Activated CD4-positive, alpha-beta T cell treated with anti-CD3 and anti-CD28 coated beads for 1 hour (primary cell): ENCODE results near the gene NFIA.

Experiments
- DNase-seq: peaks from one replicate; pipeline ENCODE4 v3.0.0-alpha.2; 2020

The NFIA gene

GRCh38 chr1:61420243-61420642, 337.9 kb downstream of the NFIA start:
- DNase-seq, result no peak

GRCh38 chr1:61420909-61421835, 338.8 kb downstream of the NFIA start:
- DNase-seq, result no peak

- DNase-seq, result no peak
These were observed 341.3 kb downstream of the NFIA start for GRCh38 chr1:61423643-61424042.

GRCh38 chr1:61424382-61424781, 342.0 kb downstream of the NFIA start:
- no peak for DNase-seq

GRCh38 chr1:61425040-61425439, 342.7 kb downstream of the NFIA start:
- no peak for DNase-seq

- DNase-seq, result no peak
These were observed 343.9 kb downstream of the NFIA start for GRCh38 chr1:61426254-61426653.

- DNase-seq, result no peak
These were observed 344.5 kb downstream of the NFIA start for GRCh38 chr1:61426885-61427284.

- DNase-seq, result no peak
These were observed 345.1 kb downstream of the NFIA start for GRCh38 chr1:61427510-61427909.

GRCh38 chr1:61428146-61428545, 345.8 kb downstream of the NFIA start:
- no peak for DNase-seq

GRCh38 chr1:61432616-61433388, 350.4 kb downstream of the NFIA start:
- DNase-seq, result no peak

GRCh38 chr1:61433646-61434045, 351.3 kb downstream of the NFIA start:
- DNase-seq, result no peak

GRCh38 chr1:61434276-61434675, 351.9 kb downstream of the NFIA start:
- no peak for DNase-seq

- no peak for DNase-seq
These were observed 352.9 kb downstream of the NFIA start for GRCh38 chr1:61435226-61435625.

- no peak for DNase-seq
These were observed 353.7 kb downstream of the NFIA start for GRCh38 chr1:61436016-61436415.

- DNase-seq, result no peak
These were observed 354.2 kb downstream of the NFIA start for GRCh38 chr1:61436491-61437120.

GRCh38 chr1:61439234-61439633, 356.9 kb downstream of the NFIA start:
- DNase-seq, result no peak

GRCh38 chr1:61441723-61442262, 359.4 kb downstream of the NFIA start:
- no peak for DNase-seq

GRCh38 chr1:61442544-61442943, 360.2 kb downstream of the NFIA start:
- no peak for DNase-seq

GRCh38 chr1:61444288-61444687, 361.9 kb downstream of the NFIA start:
- no peak for DNase-seq

GRCh38 chr1:61445269-61445825, 363.0 kb downstream of the NFIA start:
- no peak for DNase-seq

- DNase-seq, result no peak
These were observed 364.2 kb downstream of the NFIA start for GRCh38 chr1:61446531-61446991.

- no peak for DNase-seq
These were observed 365.0 kb downstream of the NFIA start for GRCh38 chr1:61447106-61447967.
